Peyer's patch (tissue), 4 donors: ENCODE data around the gene LMBR1L. TPM values are rescaled to one million over a fixed set of nuclear protein-coding genes. Genes with fewer than 3 reads are reported as not detected.

Source experiments
- DNase-seq, 3 donors: peaks; one replicate each; pipeline ENCODE4 v3.0.0-alpha.2; 2017 to 2019
- H3K27ac ChIP-seq, 4 donors: fragments of 200-600 bp; sonication (generic); one replicate each; pipeline ENCODE4 v1.5.1; 2016 to 2019
- H3K27me3 ChIP-seq, 2 donors: fragments of 200-600 bp; sonication (generic); one replicate each; pipeline ENCODE4 v1.5.1; 2019
- H3K36me3 ChIP-seq, 3 donors: fragments of 200-600 bp; sonication (generic); one replicate each; pipeline ENCODE4 v1.5.1; 2016 to 2019
- H3K4me1 ChIP-seq, 4 donors: fragments of 200-600 bp; sonication (generic); one replicate each; pipeline ENCODE4 v1.5.1; 2016 to 2019
- H3K4me3 ChIP-seq, 4 donors: fragments of 200-600 bp; sonication (generic); 1 replicate in 3 of 4; 2 replicates in 1 of 4; pipeline ENCODE4 v1.5.1; 2016 to 2019; ENCODE audit warnings: mild to moderate bottlenecking in 1 of 4
- H3K9me3 ChIP-seq, 4 donors: fragments of 200-600 bp; sonication (generic); one replicate each; pipeline ENCODE4 v1.5.1; 2016 to 2019; ENCODE audit warnings: mild to moderate bottlenecking in 1 of 4
- POLR2A ChIP-seq, 2 donors: fragments of 450-650 bp; IDR thresholded peaks; one replicate each; pipeline ENCODE4 v1.5.1; 2017; ENCODE audit warnings: antibody characterized with exemption in 2 of 2, mild to moderate bottlenecking in 2 of 2, moderate library complexity in 2 of 2
- total RNA-seq, 4 donors: library from RNA; depleted of rRNA; stranded (reverse); fragments of >200 nt; gene quantifications; one replicate each; pipeline ENCODE4 v1.1.0, GENCODE V29; 2016
- TF ChIP-seq, protein P1 (sequence below), 6 experiments: fragments of 450-650 bp in 4 of 6; fragments of 200-600 bp in 2 of 6; sonication (generic) in 1 of 6; IDR thresholded peaks; one replicate each; pipeline ENCODE4 v1.5.1; 2017 to 2019; ENCODE audit warnings: antibody characterized with exemption in 6 of 6, mild to moderate bottlenecking in 3 of 6, moderate library complexity in 1 of 6

Gene LMBR1L
- total RNA-seq, 4 donors from 2014 or later, result 34.7 to 93.7 (median 84.7) TPM

- DNase-seq, result no peak
- TF ChIP-seq, protein P1, sequence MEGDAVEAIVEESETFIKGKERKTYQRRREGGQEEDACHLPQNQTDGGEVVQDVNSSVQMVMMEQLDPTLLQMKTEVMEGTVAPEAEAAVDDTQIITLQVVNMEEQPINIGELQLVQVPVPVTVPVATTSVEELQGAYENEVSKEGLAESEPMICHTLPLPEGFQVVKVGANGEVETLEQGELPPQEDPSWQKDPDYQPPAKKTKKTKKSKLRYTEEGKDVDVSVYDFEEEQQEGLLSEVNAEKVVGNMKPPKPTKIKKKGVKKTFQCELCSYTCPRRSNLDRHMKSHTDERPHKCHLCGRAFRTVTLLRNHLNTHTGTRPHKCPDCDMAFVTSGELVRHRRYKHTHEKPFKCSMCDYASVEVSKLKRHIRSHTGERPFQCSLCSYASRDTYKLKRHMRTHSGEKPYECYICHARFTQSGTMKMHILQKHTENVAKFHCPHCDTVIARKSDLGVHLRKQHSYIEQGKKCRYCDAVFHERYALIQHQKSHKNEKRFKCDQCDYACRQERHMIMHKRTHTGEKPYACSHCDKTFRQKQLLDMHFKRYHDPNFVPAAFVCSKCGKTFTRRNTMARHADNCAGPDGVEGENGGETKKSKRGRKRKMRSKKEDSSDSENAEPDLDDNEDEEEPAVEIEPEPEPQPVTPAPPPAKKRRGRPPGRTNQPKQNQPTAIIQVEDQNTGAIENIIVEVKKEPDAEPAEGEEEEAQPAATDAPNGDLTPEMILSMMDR (IDR thresholded peaks at IDR 0.05), result no peak
- TF ChIP-seq POLR2A (IDR thresholded peaks at IDR 0.05), result no peak
- Histone ChIP-seq H3K36me3 (peaks cover 0 to 58% (median 0%) of the 10 kb centered on the region in 3 donors), H3K4me1 (peaks cover 0 to 27% (median 0%) of the 10 kb centered on the region in 4 donors), H3K9me3 (no peaks in the 10 kb centered on the region), H3K4me3 (no peak overlapping the region), H3K27ac (no peak overlapping the region), H3K27me3 (no peaks in the 10 kb centered on the region)
Observed at GRCh38 chr12:49105504-49106084, 5.1 kb downstream of the LMBR1L start.

DNA sequence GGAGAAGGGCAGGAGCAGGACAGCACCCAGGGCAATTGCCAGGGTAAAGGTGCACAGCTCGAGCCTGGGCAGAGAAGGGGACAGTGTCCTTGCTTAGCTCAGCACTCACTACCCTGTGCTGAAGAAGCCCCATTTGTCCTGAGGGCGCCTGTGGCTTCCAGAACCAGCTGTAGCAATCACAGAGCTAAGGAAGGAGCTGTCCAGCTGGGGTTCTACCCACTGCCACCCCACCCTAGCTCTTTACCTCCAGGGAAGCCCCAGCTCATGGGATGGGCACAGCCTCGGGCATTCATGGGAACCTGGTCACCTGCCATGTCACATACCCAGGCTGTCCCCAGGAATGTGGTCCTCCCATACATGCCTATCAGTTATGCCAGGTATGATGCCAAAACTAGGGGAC is 5.8 kb downstream of the LMBR1L start:
- DNase-seq, result no peak
- H3K4me1 ChIP-seq, result peaks cover 0 to 27% (median 0%) of the 10 kb centered on the region in 4 donors
- H3K9me3 ChIP-seq, result no peaks in the 10 kb centered on the region
- H3K27me3 ChIP-seq, result no peaks in the 10 kb centered on the region
- no peak overlapping the region for H3K27ac ChIP-seq
- no peak for TF ChIP-seq POLR2A (IDR thresholded peaks at IDR 0.05)
- TF ChIP-seq, protein P1 (IDR thresholded peaks at IDR 0.05), result no peak
- no peak overlapping the region for H3K4me3 ChIP-seq
- peaks cover 0 to 66% (median 0%) of the 10 kb centered on the region in 3 donors for H3K36me3 ChIP-seq

GRCh38 chr12:49100380-49100779 is 10.3 kb downstream of the LMBR1L start:
- DNase-seq, result no peak
- H3K27me3 ChIP-seq, result no peaks in the 10 kb centered on the region
- no peak overlapping the region for H3K27ac ChIP-seq
- H3K4me1 ChIP-seq, result peaks cover 0 to 6% (median 0%) of the 10 kb centered on the region in 4 donors
- H3K36me3 ChIP-seq, result peaks cover 0 to 79% (median 0%) of the 10 kb centered on the region in 3 donors
- H3K9me3 ChIP-seq, result no peaks in the 10 kb centered on the region
- H3K4me3 ChIP-seq, result no peak overlapping the region
- TF ChIP-seq POLR2A (IDR thresholded peaks at IDR 0.05), result no peak
- TF ChIP-seq, protein P1 (IDR thresholded peaks at IDR 0.05), result no peak

DNA sequence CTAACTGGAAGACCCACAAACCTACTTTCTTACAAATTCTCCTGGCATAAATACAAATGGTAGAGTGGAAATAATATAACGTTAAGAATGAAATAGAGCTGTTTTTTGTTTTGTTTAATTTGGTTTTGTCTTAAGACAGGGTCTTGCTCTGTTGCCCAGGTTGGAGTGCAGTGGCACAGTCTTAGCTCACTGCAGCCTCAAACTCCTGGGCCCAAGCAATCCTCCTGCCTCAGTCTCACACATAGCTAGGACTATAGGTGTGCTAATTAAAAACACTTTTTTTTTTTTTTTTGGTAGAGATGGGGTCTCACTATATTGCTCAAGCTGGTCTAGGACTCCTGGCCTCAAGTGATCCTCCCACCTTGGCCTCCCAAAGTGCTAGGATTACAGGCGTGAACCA is 11.9 kb downstream of the LMBR1L start:
- no peaks in the 10 kb centered on the region for H3K9me3 ChIP-seq
- H3K27ac ChIP-seq, result no peak overlapping the region
- TF ChIP-seq POLR2A (IDR thresholded peaks at IDR 0.05), result no peak
- TF ChIP-seq, protein P1 (IDR thresholded peaks at IDR 0.05), result no peak
- H3K4me1 ChIP-seq, result peaks cover 0 to 13% (median 0%) of the 10 kb centered on the region in 4 donors
- H3K4me3 ChIP-seq, result no peak overlapping the region
- no peak for DNase-seq
- peaks cover 0 to 67% (median 0%) of the 10 kb centered on the region in 3 donors for H3K36me3 ChIP-seq
- peaks cover 0 to 9% of the 10 kb centered on the region in 2 donors for H3K27me3 ChIP-seq

- Histone ChIP-seq H3K4me1 (peaks cover 0 to 16% (median 0%) of the 10 kb centered on the region in 4 donors), H3K36me3 (peaks cover 0 to 61% (median 0%) of the 10 kb centered on the region in 3 donors), H3K27ac (no peak overlapping the region), H3K9me3 (no peaks in the 10 kb centered on the region), H3K4me3 (no peak overlapping the region), H3K27me3 (peaks cover 0 to 16% of the 10 kb centered on the region in 2 donors)
- no peak for TF ChIP-seq POLR2A (IDR thresholded peaks at IDR 0.05)
- TF ChIP-seq, protein P1 (IDR thresholded peaks at IDR 0.05), result peak; percentile 59 to 75 (median 68)
- DNase-seq, result peak in 2 of 3 donors; percentile 53 to 79
Observed at GRCh38 chr12:49098035-49098451, 12.6 kb downstream of the LMBR1L start.
